Skin of body (tissue), 2 donors: ENCODE measurements around the gene BRME1. TPM values are rescaled to one million over a fixed set of nuclear protein-coding genes. Genes with fewer than 3 reads are reported as not detected.

Experiments used
- small RNA-seq: library from RNA; depleted of rRNA; stranded (forward); fragments of <200 nt; gene quantifications from one replicate; pipeline ENCODE3, GENCODE V24; 2014; ENCODE audit warnings: low replicate concordance
- total RNA-seq: library from RNA; depleted of rRNA; stranded (reverse); fragments of >200 nt; gene quantifications from one replicate; pipeline ENCODE4 v1.2.3, GENCODE V29; 2014

The BRME1 gene
- total RNA-seq, 1 donor from 2014 or later, result 2.6 TPM

Small RNA genes within 50 kb of the gene (small RNA-seq; reads per million reads assigned to genes)
- gene MIR181C (348 reads per million, percentile 98 among the genes with 10 or more reads in this experiment), gene MIR181D (22.9 reads per million, percentile 94 among the genes with 10 or more reads in this experiment)

Other genes starting within 250 kb of the BRME1 start
- 25.0 TPM for gene MRI1, start 141.6 kb downstream of the BRME1 start, total RNA-seq
- gene C19orf53, start 131.7 kb downstream of the BRME1 start, total RNA-seq, result 40.6 TPM
- gene ZSWIM4, start 110.7 kb downstream of the BRME1 start, total RNA-seq, result 4.4 TPM
- gene NANOS3, start 29.0 kb downstream of the BRME1 start, total RNA-seq, result not detected
- gene CC2D1A, start 84 bp upstream of the BRME1 start, total RNA-seq, result 7.4 TPM
- 0.20 TPM for gene PODNL1, start 32.3 kb upstream of the BRME1 start, total RNA-seq
- gene DCAF15, start 46.4 kb upstream of the BRME1 start, total RNA-seq, result 13.5 TPM
- 3.9 TPM for gene RFX1, start 100.2 kb upstream of the BRME1 start, total RNA-seq
- not detected for gene RLN3, start 122.0 kb upstream of the BRME1 start, total RNA-seq
- gene IL27RA, start 125.6 kb upstream of the BRME1 start, total RNA-seq, result 4.7 TPM
- gene PALM3, start 156.0 kb upstream of the BRME1 start, total RNA-seq, result 0.10 TPM
- 0.89 TPM for gene MISP3, start 166.7 kb upstream of the BRME1 start, total RNA-seq
- not detected for gene C19orf67, start 179.7 kb upstream of the BRME1 start, total RNA-seq
- 18.1 TPM for gene SAMD1, start 184.6 kb upstream of the BRME1 start, total RNA-seq
- 35.0 TPM for gene PRKACA, start 211.6 kb upstream of the BRME1 start, total RNA-seq
- 3.6 TPM for gene ASF1B, start 230.5 kb upstream of the BRME1 start, total RNA-seq